GM21515 (cell line): ENCODE results near the gene PXMP4.
"Not testable (repeated sequence)": the region's sequence is repeated elsewhere in the genome, so short reads cannot be mapped to it uniquely, and the experiment has no call there.

Source experiments
- ATAC-seq: cut with Tn5 transposase; IDR thresholded peaks from one replicate; pipeline ENCODE4 v1.9.1; 2021; ENCODE audit not compliant: unreplicated experiment

PXMP4 gene

GRCh38 chr20:33704197-33704924 lies 15.7 kb downstream of the PXMP4 start:
- no peak for ATAC-seq

DNA sequence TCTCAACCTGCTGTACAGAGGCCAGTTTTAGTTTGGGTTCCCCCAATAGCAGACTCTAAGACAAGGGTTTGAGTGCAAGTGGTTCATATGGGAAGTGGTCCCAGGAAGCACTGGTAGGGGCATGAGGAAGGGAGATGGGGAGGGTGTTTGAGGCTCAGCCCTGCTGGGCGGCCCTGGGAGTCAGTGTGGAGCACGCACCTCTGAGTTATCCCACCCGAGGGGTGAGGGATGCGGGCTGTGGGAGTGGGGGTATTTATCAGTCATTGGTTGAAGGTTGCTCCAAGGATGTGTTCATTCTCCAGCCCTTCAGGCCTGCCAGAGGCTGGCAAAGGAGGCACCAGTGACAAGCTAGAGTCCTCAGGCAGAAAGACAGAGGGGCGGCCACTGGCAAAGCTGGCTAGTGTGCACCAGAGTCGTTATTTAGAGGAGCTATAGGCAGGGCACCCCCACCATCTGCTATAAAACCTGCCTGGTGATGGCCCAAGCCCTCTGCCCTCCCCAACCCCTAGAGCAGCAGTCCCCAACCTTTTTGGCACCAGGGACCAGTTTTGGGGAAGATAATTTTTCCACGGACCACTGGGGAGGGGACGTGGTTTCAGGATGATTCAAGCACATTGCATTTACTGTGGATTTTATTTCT lies 16.5 kb downstream of the PXMP4 start:
- no peak for ATAC-seq

DNA sequence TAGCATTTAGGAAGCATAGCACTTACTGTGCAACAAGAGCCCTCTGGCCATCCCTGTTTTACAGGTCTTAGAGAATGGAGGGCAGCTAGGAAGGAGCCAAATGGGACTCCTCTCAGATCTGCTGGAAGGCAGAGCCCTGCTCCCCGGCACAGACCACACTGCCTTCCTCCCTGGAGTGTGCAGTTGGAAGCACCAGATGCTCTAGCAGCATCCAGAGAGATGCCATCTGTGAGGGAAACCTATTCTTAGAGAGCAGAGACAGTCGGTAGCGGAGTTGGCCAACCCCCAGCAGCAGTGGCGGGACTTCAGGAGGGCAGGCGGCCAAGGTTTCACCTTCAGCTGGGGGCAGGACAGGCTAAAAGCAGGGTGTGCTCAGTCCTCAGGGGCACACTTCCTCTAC lies 17.2 kb downstream of the PXMP4 start:
- ATAC-seq: no peak

DNA sequence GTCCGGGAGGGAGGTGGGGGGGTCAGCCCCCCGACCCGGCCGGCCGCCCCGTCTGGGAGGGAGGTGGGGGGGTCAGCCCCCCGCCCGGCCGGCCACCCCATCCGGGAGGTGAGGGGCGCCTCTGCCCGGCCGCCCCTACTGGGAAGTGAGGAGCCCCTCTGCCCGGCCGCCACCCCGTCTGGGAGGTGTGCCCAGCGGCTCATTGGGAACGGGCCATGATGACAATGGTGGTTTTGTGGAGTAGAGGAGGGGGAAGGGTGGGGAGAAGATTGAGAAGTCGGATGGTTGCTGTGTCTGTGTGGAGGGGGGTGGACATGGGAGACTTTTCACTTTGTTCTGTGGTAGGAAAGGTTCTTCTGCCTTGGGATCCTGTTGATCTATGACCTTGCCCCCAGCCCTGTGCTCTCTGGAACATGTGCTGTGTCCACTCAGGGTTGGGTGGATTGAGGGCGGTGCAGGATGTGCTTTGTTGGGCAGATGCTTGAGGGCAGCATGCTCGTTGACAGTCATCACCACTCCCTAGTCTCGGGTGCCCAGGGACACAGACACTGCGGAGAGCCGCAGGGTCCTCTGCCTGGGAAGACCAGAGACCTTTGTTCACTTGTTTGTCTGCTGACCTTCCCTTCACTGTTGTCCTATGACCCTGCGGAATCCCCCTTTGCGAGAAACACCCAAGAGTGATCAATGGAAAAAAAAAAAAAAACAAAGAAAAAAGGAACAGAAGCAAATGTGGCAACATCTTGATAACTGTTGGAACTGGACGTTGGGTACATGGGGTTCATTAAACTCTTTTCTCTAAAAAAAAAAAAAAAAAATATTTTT lies 18.3 kb downstream of the PXMP4 start:
- ATAC-seq: no peak

GRCh38 chr20:33700696-33701441 lies 19.2 kb downstream of the PXMP4 start:
- ATAC-seq: not testable (repeated sequence)

- not testable (repeated sequence) for ATAC-seq
Observed at GRCh38 chr20:33698966-33699365, 21.1 kb downstream of the PXMP4 start.

DNA sequence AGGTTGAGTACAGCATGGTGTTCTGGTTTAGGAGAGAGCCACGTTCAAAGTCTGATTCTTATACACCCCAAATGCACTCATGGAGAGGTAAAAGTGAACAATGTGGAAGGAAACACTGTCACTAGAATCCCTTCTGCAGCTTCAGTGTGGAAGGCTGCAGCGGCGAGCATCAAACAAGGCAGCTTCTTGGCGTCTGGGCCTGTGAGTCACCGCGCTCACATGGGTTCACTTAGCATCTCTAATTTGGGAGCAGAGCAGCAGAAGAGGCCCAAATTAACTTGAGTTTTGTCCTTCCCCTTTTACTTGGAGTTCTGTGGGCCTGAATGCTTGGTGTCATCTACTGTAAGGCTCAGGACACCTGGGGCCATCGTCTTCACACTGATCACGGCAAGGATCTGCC lies 23.0 kb downstream of the PXMP4 start:
- no peak for ATAC-seq

GRCh38 chr20:33696448-33696847 lies 23.7 kb downstream of the PXMP4 start:
- no peak for ATAC-seq

DNA sequence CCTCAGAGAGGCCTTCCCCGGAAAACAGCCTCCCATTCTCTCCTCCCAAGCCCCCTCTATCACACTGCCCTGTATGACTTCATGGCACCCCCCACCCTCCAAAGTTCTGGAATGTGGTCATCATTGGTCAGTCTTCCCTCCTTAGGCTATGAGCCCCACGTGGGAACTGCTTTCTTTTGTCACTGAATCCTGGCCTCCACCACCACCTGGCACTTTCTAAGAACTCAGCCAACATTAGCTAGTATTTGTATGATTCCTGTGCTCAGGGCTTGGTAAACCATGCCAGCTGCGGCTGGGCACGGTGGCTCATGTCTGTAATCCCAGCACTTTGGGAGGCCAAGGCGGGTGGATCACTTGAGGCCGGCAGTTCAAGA lies 25.5 kb downstream of the PXMP4 start:
- no peak for ATAC-seq

- ATAC-seq: no peak
Observed at GRCh38 chr20:33693741-33694638, 26.1 kb downstream of the PXMP4 start.

DNA sequence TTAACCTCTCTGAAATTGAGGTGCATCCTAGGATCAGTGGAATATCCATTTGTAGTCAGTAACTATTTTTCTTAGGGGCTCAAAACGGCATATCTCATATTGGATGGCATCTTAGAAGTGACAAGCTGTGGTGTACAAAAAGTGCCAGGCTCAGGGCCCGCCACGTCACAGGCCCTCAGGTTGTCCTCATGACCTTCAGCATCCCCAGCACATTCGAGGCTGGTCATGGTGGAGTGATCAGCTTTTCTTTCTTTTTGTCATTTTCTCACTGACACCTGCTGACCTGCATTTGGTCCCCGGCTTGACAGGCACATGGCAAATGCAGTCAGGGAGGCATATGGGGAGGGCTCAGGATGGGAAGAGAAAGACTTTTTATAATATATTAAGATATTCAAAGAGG lies 26.8 kb downstream of the PXMP4 start:
- no peak for ATAC-seq

- ATAC-seq: no peak
Observed at GRCh38 chr20:33689973-33690372, 30.1 kb downstream of the PXMP4 start.

DNA sequence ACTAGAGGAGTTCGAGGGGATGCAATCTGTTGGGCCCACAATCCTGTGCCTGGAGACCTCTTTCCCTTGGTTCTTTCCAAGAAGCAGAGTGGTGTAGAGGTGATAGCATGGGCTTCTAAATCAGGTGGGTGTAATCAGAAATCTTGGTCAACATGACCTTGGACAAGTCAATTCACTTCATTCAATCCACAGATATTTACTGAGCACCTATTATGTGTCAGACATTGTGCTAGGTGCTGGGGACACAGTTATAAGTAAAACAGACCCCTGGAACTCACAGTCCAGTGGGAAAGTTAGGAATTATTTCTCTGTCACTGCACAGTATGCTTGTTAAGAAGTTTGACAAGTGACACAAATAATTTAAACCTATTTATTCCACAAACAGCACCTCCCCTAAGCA lies 30.6 kb downstream of the PXMP4 start:
- no peak for ATAC-seq

DNA sequence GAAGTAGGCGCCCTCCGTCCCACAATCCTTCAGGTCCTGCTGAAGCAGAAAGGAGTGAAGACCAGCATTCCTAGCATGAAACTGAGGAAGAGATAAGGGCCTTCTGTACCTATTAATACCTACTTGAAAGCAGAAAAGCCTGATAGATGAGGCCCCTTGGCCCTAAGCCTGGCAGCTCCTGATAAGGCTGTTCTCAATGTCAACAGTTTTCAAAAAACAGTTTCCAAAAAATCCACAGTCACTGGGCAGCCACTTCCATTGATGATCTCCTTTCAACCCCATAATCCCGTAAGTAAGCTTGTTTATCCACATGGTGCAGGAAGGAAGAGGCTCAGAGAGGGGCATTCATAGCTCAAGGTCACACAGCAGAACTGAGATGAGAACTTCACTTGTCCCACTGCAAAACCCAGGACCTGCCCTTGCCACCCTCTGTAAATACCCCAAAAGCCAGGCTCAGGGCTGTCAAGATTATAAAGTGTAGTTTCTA lies 31.1 kb downstream of the PXMP4 start:
- ATAC-seq: no peak

- ATAC-seq: no peak
Observed at GRCh38 chr20:33687993-33688937, 31.8 kb downstream of the PXMP4 start.

DNA sequence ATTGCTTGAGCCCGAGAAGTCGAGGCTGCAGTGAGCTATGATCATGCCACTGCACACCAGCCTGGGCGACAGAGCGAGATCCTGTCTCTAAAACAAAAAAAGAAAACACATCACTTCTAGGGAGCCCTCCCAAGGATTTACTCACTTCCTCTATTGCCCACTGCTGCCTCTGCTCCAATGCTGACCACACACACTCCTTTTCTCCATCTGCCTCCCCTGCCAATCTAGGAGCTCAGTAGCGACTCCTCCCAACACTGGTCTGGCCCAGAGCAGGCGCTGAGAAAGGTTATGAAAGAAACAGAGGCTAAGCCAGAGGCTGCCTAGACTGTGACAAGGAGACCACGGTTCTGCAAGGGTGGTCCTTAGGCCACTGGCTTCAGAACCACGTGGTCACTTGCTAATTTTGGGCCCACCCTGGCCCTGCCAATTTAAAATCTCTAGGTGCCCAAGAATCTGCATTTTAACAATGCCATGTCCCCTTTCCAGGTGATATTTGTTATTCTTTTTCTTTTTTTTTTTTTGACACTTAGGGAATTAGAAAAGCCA lies 32.7 kb downstream of the PXMP4 start:
- no peak for ATAC-seq

DNA sequence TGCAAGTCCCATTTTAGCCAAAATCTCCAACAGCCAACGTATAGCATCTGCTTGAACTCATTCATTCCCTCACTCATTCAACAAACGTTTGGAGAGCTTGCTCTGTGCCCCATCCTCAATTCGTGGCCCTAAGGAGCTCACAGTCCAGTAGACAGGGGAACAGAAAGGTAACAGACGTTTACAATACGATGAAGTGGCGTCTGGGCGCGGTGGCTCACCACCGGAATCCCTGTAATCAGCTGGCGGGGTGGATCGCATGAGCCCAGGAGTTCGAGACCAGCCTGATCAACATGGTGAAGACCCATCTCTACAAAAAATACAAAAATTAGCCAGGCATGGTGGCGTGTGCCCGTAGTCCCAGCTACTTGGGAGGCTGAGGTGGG lies 33.1 kb downstream of the PXMP4 start:
- no peak for ATAC-seq

DNA sequence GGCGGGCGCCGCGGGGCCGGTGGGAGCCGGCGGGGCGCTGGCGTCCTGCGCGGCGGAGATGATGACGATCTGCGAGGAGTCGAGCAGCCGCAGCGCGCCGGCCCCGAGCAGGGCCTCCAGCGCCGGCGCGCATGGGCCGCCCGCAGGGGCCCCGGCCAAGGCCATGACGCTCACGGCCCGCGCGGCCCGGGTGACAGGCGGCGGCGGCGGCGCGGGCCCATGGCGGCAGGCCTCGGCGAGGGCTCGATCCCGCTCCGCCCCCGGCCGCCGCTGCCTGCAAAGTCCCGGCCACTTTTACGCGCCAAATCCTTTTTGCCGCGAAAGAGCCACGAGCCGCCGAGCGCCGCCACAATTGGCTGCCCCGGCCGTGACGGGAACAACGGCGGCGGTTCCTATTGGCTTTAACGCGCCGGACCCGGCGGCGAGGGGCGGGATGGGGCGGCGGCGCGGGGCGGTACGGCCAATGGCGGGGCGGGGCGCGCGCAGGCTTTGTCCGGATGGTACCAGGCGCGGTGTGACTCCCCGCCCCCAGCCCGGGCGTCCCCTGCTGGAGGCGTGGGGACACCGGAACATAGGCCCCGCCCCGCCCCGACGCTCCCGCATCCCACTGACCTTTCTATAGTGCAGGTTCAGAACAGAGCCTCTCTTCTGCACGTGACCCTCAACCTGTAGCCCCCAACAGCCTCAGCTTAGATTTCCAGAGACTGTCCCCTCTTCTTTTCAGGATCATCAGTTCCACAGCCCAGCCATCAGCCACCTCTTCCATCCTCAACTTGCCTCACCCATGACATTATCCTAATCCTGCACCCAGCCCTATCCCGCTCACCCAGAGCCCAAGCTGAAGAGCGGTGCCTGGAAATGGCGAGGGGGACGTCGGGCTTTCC lies 33.8 kb downstream of the PXMP4 start, which contains the start of gene E2F1:
Gene E2F1 (minus strand): TSS at position 286 of the 884 bp plus-strand sequence. CDS start 121 bp downstream, at position 165.
- ATAC-seq: peak; percentile 77
